GM19455 (cell line): Measurements from ENCODE around the gene AP4E1.
"Not testable (repeated sequence)": the region's sequence is repeated elsewhere in the genome, so short reads cannot be mapped to it uniquely, and the experiment has no call there.

Experiments used
- ATAC-seq: cut with Tn5 transposase; IDR thresholded peaks from one replicate; pipeline ENCODE4 v1.9.1; 2021; ENCODE audit not compliant: unreplicated experiment

The AP4E1 gene

GRCh38 chr15:51022206-51022605, 113.7 kb downstream of the AP4E1 start:
- no peak for ATAC-seq

DNA sequence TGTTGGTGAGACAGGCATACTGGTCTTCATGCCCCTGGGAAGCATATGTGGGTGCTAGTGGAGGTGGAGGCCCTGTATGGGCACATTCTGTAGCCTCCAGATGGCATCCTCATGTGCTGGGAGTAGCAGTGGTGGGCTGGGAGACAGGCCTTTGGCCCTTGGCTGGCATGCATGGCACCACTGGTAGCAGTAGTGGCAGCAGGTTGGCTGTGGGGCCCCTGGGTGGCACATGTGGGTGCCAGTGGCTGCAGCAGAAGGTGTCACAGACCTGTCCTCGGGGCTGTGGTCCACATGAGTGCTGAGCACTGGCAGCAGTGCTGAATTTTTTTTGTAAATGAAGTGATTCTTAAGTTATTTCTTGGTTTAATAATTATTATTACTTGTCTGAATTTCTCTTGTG, 115.0 kb downstream of the AP4E1 start:
- ATAC-seq, result no peak

GRCh38 chr15:51024735-51025453, 116.4 kb downstream of the AP4E1 start:
- no peak for ATAC-seq

- ATAC-seq, result no peak
Measured at GRCh38 chr15:51025454-51025846, 117.0 kb downstream of the AP4E1 start.

- no peak for ATAC-seq
Measured at GRCh38 chr15:51030649-51031316, 122.3 kb downstream of the AP4E1 start.

GRCh38 chr15:51037474-51037873, 129.0 kb downstream of the AP4E1 start:
- not testable (repeated sequence) for ATAC-seq

GRCh38 chr15:51038162-51038973, 129.9 kb downstream of the AP4E1 start:
- ATAC-seq, result no peak

- ATAC-seq, result no peak
Measured at GRCh38 chr15:51038974-51039319, 130.5 kb downstream of the AP4E1 start.

- no peak for ATAC-seq
Measured at GRCh38 chr15:51044037-51044727, 135.7 kb downstream of the AP4E1 start.

GRCh38 chr15:51046016-51046415, 137.5 kb downstream of the AP4E1 start:
- no peak for ATAC-seq

DNA sequence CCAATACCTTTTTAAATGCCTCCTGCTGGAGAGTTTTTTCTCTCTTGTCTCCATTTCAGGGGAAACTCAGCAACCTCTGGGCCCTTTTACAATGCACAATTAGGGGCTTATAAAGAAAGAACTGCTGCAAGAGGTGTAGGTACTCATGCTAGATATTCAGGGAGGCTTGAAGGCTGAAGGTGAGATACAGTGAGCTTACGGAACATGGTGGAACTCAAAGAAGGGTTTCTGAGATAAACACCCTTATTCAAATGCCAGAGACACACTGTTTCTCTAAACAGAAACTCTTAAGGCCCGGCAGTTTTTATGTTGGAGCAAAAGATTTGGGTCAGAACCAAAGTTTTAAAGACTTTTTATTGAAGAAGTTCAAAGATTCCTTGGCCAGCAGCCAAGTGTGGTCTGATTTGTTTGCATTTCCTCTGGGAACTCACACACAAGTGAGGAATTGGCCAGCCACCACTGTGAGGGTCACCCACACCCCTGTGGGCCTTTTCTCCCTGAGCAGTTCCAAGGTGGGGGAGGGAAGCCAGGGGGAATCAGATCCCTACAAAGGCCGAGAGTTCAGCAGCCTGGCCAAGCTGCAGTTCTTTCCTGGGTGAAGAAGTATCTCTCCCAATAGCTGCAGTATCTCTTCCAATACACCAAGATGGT, 138.4 kb downstream of the AP4E1 start:
- ATAC-seq, result no peak

- no peak for ATAC-seq
Measured at GRCh38 chr15:51048308-51048707, 139.8 kb downstream of the AP4E1 start.

DNA sequence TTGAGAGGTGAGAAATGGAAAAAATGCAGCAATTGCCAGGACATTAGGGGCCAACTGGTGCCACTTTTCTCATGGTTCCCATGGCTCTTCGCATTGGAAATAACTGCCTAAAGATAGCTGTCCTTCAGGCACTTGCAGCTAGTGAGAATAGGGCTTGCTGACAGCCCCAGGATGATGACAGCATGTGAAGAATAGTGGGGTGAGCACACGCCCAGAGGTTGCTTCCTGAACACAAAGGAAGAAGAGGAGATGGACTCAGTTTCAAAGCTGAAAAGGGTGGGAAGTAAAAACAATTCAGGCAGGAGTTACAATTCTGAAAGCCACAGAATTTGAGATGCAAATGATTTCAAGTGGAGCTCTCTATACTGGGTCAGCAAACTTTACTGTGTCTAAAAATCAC, 140.6 kb downstream of the AP4E1 start:
- no peak for ATAC-seq

DNA sequence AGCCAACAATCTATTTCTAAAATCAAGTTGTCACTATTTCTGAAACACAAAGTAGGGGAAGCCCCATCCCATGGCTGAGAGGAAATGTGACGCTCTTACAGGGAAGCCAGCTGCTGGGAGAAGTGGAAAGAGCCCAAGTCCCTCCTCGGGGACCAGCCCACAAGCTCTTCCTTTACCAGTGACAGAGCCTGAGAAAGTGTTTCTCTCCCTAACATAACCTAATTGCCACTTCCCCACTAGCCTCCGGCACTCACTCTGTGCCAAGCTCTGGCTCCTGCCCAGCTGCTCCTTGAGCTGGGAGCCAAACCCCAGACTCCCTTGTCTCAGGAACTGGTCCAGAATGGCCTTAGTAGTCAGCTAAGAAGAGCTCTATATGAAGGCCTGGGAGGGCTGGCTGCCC, 143.3 kb downstream of the AP4E1 start:
- no peak for ATAC-seq

DNA sequence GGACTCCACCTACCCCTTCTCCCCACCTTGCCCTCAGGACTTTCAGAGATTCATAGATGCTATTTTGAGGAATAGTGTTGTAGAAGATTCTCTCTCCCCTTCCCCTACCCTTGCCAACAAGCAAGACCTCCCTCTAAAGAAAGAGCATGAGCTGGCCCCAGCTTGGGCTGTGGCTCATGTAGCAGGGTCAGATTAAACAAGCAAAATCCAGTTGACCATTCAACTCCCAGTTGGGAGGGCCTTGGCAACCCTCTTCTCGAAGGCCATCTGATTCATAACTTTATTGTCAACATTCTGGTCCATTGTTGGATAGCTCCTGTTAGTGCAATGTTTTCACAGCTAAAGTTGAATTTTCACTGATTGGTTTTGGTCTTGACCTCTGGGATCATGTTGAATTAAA, 145.1 kb downstream of the AP4E1 start:
- no peak for ATAC-seq

DNA sequence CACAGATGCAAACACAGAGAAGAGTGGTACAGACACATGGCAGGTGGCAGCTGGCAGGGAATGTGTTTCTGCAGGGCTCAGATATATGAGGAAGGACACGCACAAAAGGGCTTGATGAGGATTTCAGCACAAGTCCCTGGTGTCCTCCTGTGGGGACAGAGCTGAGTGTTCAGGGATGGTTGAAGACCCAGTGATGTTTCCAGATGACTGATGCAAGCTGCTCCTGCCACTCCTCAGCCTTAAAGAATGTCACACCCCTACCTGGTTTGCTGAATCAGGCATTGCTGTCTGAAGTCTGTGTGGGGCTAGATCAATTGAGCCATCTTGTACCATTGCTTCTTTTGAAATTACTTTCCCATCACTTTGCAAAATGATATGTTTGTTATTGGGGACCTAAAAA, 146.1 kb downstream of the AP4E1 start:
- ATAC-seq, result no peak
